NOMO-1 treated with DMSO at 0.1 percent for 48 hours (cell line): ENCODE measurements around the gene SNAPC2.
A peak's percentile ranks its signal among the peaks of the same experiment; 100 is the strongest.
"Not testable (repeated sequence)": the region's sequence is repeated elsewhere in the genome, so short reads cannot be mapped to it uniquely, and the experiment has no call there.

ENCODE experiments used
- DNase-seq: peaks from one replicate; lab custom pipeline; 2025; ENCODE audit not compliant: unreplicated experiment; lab: John Stamatoyannopoulos, UW

The SNAPC2 gene

DNA sequence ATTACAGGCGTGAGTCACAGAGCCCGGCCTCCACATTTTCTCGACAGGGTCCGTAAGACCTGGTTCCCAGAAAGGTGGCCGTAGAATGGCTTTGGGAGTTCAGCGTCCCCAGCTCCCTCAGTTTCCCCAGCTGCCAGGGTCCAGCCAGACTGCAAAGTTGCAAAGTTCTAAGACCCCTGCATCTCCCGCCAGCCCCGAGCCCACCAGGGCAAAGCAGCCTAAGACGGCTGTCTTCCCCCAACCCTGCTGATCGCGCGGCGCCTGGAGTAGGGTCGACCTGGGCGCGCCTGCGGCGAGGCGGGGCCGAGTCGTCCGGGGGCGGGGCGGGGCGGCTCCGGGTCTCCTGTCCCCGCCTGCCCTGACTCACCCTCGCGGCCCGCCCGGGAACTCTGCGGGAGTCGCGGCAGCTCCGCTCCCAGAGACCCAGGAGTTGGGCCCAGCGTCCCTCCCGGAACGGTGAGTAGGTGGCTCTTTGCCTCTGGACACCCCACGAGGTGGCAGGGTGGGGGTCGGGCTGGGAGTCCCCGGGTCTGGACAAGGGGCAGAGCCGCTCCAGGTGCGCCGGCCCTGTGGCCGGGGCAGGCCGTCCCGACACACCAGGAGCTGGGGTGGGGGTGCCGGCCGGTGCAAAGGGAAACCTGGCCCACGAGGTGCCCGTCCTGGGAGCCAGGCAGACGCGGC is 31.9 kb upstream of the SNAPC2 start, which contains the start of gene LRRC8E:
Gene LRRC8E (plus strand): TSS at position 366 of the 681 bp plus-strand sequence. CDS start 7,094 bp downstream, outside the sequence.
- DNase-seq = peak; percentile 25

DNA sequence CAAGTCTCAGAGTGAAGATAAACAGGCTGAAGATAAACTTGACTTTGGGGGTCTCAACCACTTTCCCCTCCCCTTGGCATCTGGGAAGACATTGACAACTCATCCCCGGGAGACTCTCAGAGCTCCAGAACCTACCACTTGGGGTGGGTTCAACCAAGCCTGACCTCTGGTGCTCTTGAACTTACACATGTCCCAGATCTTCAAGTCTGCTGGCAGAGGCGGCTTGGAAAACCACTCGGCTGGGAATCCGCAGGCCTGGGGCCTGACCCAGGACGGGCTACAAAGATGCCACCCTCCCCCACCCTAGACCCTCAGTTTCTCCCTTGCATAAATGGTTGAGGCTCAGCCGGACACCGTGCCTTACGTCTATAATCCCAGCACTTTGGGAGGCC is 31.3 kb upstream of the SNAPC2 start:
- no peak for DNase-seq

DNA sequence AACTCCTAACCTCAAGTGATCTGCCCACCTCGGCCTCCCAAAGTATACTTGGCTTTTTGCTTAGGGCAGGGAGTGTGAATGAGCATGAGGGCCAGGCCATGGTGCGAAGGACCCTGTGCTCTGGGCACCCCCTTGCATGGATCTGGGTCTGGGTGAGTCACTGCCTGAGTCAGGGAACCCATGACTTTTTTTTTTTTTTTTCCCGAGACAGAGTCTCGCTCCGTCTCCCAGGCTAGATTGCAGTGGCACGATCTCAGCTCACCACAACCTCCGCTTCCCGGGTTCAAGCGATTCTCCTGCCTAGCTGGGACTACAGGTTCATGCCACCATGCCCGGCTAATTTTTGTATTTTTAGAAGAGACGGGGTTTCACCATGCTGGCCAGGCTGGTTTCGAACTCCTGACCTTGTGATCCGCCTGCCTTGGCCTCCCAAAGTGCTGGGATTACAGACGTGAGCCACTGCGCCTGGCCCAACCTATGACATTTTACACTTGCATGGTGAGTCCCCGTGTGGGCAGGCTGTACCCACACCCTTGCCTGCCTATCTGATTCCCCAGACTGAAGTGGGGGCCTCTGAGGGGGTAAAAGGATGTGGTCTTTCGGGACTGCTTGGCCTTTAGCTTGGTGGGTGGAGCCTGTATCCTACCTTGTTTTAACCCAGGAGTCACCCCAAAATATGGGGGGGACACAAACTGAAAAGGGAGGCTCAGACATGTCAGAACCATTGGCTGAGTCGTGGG is 26.6 kb upstream of the SNAPC2 start:
- not testable (repeated sequence) for DNase-seq

DNA sequence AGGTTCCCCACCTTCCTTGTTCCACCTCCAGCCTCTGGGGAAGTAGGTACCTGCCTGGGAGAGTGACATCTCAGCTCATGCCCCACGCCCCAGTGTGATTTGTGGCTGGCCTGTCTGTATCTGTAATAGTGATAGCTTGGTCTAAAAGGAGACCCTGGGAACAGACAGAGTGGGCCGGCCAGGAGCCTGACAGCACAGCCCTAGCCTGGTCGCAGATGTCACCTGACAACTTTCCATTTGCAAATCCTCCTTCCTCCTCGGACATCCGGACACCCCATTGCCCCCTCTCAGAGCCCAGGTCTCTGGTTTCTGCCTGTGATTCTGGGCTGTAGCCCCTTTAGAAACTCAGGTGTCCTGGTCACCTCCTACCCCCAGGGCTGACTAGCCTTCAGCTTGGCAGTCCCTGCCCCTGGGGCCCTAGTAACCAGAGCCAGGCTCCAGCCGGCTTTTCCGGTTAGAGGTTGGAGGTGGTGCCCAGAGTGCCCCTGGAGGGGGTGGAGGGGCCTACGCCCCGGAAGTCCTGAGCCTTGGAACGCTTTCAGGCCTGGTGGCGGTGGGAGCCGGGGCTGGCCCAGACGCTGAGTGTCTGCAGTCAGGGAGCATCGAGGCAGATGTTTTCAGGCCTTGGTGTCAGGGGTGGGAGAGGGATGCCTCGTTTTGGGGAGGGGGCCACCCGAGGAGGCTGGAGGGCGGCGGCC is 25.4 kb upstream of the SNAPC2 start:
- no peak for DNase-seq

DNA sequence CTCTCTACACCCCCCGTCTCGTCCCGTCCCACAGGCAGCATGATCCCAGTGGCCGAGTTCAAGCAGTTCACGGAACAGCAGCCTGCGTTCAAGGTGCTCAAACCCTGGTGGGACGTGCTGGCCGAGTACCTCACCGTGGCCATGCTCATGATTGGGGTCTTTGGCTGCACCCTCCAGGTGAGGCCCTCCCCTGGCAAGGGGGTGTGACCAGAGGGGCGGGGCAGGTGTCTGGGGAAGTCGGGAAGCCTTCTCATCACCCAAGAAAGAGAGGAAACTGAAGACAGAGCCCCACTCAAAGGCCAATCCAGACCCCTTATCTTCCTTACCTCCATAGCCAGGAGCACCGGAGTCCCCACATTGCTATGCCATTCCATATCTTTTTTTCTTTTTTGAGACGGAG is 24.6 kb upstream of the SNAPC2 start:
- DNase-seq = no peak

DNA sequence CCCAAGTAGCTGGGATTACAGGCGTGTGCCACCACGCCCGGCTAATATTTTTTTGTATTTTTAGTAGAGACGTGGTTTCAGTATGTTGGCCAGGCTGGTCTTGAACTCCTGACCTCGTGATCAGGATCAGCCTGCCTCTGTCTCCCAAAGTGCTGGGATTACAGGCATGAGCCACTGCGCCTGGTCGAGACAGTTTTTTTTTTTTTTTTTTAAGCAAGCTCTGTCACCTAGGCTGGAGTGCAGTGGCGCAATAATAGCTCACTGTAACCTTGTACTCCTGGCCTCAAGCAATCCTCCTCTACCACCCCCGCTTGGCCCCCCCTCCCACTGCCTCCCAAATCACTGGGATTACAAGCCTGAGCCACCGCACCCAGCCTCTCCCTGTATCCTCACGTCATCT is 22.8 kb upstream of the SNAPC2 start:
- no peak for DNase-seq

DNA sequence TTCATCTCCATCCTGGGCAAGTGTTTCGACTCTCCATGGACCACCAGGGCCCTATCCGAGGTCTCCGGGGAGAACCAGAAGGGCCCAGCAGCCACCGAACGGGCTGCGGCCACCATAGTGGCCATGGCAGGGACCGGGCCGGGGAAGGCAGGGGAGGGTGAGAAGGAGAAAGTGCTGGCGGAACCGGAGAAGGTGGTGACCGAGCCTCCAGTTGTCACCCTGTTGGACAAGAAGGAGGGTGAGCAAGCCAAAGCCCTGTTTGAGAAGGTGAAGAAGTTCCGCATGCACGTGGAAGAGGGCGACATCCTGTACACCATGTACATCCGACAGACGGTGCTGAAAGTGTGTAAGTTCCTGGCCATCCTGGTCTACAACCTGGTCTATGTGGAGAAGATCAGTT is 21.2 kb upstream of the SNAPC2 start:
- DNase-seq = no peak

DNA sequence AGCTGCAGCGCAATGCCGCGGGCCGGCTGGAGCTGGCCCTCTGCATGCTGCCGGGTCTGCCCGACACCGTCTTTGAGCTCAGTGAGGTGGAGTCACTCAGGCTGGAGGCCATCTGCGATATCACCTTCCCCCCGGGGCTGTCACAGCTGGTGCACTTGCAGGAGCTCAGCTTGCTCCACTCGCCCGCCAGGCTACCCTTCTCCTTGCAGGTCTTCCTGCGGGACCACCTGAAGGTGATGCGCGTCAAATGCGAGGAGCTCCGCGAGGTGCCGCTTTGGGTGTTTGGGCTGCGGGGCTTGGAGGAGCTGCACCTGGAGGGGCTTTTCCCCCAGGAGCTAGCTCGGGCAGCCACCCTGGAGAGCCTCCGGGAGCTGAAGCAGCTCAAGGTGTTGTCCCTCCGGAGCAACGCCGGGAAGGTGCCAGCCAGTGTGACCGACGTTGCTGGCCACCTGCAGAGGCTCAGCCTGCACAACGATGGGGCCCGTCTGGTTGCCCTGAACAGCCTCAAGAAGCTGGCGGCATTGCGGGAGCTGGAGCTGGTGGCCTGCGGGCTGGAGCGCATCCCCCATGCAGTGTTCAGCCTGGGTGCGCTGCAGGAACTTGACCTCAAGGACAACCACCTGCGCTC is 20.3 kb upstream of the SNAPC2 start:
- no peak for DNase-seq

DNA sequence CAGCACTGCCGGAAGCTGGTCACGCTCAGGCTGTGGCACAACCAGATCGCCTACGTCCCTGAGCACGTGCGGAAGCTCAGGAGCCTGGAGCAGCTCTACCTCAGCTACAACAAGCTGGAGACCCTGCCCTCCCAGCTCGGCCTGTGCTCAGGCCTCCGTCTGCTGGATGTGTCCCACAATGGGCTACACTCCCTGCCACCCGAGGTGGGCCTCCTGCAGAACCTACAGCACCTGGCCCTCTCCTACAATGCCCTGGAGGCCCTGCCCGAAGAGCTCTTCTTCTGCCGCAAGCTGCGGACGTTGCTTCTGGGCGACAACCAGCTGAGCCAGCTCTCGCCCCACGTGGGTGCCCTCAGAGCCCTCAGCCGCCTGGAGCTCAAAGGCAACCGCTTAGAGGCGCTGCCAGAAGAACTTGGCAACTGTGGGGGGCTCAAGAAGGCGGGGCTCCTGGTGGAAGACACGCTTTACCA is 19.7 kb upstream of the SNAPC2 start:
- no peak for DNase-seq

DNA sequence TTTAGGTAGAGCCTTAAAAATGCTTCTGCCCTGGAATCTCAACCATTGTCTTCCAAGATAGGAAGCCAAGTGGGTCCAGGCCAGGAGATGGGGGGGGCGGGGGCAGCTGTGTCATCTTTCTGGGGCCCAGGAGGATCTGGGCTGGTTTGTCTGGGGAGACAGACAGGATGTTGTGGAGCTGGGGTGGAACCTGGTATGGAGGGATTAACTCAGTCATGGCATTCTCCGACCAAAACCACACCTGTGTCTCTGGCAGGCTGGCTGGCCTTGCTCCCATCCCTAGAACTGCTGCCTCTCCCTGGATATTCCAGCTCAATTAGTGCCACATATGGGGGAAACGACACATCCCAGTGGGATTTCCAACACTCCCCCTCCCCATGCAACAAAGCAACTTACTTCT is 19.2 kb upstream of the SNAPC2 start:
- no peak for DNase-seq

DNA sequence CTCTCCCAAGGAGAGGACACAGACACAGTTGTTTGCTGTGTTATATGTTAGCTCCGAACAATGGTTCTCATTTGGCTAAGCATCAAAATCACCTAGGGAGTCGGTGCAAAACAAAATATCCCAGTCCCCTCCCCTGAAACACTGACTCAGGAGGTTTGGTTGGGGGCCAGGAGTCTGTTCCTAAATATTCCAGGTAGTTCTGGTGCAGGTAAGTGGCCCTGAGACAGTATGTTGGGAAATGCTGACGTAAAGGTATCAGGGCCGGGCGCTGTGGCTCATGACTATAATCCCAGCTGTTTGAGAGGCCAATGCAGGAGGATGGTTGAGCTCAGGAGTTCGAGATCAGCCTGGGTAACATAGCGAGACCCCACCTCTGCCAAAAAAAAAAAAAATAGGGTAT is 18.8 kb upstream of the SNAPC2 start:
- no peak for DNase-seq

DNA sequence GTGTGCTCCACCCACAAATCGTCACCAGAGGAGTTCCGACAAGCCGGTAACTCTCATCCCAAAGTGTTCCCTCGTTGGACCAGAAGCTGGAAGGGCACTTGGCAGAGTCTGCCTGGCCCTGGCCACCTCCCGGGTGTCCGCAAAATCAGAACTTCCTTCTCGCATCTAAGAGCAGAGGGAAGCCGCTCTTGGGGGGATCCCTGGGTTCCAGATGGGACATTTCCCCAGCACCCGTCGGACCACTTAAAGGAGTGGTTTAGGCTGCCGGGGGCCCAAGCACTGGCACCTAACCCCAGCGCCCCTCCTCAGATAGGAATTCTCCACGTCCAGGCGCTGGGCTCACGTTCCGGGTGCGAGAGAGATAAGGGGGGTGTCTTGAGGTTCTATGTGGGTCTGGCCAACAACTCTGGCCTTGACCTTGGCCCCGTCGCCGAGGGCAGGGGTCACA is 17.3 kb upstream of the SNAPC2 start:
- DNase-seq = peak; percentile 17

DNA sequence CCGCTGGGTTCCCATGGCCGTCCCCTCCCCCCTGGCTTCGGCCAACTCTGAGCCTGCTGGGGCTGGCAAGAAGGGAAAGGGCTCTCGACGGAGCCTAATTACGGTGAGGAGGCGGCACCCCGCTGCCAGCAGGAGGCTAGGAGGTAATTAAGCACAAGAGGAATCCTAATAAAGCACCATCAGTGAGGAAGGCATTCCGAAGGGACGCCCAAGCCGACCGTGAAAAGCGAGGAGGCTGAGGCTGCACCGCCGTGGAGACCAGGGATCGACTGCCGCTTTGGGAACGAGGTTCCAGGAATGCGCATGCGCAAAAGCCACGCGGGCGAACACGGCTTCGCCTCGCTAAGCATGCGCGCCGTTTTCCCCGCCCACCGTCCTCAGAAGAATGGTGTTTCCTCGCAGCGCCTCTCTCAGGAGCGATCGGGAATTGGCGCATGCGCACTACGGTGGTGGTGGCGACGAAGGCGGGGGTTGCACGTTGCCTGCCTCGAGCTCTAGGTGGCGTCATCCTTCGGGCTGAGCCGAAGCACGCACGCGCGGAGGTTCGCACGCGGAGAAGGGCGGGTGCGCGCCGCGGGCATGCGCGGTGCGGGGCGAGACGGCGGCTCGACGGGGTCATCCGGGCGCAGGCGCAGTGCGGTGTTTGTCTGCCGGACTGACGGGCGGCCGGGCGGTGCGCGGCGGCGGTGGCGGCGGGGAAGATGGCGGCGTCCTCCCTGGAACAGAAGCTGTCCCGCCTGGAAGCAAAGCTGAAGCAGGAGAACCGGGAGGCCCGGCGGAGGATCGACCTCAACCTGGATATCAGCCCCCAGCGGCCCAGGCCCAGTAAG is 16.7 kb upstream of the SNAPC2 start, which contains the start of gene MAP2K7:
Gene MAP2K7 (plus strand): TSS at position 634 of the 830 bp plus-strand sequence. CDS start 68 bp downstream, at position 702.
- DNase-seq = peak; percentile 99

DNA sequence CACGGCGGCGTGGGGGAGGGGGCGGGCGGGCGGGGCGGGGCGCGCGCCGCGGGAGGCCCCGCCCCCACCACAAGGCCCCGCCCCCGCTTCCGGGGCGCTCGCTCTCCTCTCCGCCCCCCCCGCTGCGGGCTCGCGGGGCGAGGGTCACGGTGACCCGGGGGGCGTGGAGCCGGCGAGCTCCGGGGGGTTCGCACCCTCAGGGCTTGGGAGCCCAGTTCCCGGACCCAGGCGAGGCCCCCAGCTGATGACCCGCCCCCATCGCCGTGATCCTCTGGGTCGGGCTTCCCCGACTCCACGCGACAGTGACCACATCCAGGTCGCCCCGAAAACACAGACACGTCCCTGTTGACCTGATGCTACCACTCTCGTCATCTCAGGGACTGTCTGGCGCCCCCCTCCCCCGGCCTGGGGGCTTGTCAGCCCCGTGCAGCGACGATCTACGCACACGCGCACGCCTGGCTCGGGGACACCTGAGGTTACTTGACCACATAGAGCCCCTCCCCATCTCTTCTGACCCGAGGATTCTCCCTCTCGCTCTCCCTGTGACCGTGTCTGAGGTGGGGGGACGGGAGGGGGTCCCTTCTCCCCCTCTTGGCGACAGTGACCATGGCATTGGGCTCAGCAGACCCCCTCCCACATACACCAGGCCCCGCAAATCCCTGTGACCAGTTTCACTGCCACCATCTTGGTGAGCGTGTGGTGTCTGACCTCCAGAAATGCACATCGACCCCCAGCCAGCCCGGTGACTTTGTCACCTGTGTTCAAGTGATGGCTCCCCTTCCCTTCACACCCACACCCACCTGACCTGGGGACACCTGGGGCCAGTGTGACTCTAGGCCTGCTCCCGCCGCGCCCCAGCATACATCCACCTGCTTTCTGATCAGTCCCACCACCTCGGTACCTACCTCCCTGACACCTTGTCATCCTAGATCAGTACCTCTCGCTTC is 15.8 kb upstream of the SNAPC2 start:
- DNase-seq = no peak

DNA sequence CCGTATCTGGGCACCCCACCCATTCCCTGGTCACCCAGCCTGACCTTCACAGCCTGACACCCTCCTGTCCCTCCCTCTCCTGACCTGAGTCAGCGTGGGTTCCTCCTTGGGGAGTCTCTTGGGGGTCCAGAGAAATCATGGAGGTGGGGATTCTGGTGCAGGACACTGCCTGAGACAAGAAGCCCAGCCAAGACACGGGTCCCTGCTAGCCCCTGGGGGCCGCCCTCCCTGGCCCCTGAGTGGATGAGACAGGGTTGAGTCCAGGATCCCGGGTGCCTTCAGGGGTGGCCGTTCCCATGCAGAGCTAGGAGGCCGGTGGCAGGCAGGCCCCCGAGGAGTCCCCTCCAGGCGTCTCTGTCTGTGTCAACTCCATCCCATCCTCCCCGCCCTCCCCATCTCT is 14.9 kb upstream of the SNAPC2 start:
- no peak for DNase-seq

DNA sequence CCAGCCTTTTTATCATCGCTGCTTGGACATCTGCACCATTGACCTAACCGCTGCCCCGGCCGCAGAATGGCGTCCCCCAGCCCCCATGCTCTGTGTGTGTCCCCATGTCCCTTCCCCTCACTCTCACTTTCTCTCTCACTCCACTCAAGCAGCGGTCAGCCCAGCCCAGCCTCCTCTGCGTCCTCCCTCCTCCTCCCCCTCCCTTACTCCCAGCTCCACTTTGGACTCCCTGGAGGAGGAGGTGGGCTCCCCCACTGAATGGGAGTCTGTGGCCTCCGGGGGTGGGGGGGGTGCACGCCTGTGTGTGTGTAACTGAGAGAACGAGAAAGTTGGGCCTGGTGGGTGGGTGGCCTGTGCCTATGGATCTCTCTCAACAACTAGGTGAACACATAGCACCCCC is 14.3 kb upstream of the SNAPC2 start:
- DNase-seq = no peak

DNA sequence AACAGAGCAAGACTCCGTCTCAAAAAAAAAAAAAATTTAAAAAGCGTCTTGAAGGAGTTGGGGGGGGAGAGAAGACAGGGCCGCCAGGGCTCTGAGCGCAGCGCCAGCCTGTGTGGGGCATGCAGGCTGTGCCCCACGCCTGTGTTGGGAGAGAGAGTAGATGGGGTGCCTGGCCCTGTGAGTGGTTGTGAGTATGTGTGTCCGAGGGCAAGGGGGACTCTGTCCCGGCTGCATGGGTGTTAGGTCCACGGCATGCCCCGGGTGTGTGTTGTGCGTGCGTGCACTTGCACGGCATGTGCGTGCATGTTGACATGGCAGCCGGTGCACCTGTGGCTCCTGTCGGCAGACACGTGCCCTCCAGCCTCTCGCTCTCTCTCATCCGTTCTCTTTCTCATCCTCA is 13.0 kb upstream of the SNAPC2 start:
- DNase-seq = no peak

DNA sequence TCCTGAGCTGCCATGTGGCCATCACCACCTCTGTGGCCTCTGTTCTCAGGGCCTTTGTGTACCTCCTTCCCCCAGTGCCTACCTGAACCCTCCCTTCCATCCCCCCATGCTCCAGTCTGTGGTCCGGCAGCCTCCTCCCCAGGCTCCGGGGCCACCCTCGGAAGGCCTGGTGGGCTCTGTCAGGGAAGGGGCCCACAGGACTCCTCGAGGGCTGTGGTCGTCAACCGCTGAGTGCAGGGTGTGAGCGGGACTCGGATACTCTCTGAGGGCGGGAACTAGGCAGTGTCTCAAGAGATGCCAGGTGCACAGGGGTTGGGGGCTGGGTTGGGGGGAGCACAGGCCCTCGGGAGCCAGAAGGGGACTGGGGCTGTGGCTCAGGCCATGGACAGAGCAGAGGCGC is 12.6 kb upstream of the SNAPC2 start:
- no peak for DNase-seq

DNA sequence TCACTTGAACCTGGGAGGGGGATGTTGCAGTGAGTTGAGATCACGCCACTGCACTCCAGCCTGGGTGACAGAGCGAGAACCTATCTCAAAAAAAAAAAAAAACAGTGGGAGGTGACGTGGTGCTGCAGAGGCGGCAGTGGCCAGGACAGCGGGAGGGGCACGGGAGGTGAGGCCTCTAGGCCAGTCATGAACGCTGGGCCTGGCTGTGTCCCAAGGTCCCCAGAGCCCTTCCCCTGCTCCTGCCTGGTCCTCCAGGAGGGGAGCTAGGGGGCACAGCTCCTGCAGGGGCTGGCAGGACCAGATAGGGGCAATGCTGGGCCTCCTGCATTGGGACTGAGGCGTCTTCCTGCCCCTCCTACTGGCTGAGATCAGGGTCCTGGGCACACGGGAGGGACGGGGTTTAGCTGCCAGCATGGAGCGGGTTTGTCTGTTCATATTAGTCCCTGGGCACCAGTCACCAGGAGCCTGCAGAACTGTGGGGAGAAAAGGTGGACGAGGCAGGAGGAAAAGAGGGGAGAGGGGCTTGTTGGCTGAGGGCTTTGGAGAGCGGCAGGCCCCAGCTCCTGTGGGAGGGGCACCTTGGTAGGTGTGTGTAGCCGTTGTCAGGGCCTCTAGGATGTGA is 11.9 kb upstream of the SNAPC2 start:
- DNase-seq = no peak
